ENCODE results near the gene DLGAP4.
"Not testable (repeated sequence)": the region's sequence is repeated elsewhere in the genome, so short reads cannot be mapped to it uniquely, and the experiment has no call there.

The DLGAP4 gene

GRCh38 chr20:36519012-36519719 lies 213.0 kb downstream of the DLGAP4 start:
- no peak for DNase-seq

- DNase-seq = peak; percentile 27
Measured at GRCh38 chr20:36519944-36520343, 213.8 kb downstream of the DLGAP4 start.

- DNase-seq = no peak
Measured at GRCh38 chr20:36521526-36521925, 215.4 kb downstream of the DLGAP4 start.

GRCh38 chr20:36522412-36522811 lies 216.3 kb downstream of the DLGAP4 start:
- not testable (repeated sequence) for DNase-seq

GRCh38 chr20:36523341-36523740 lies 217.2 kb downstream of the DLGAP4 start:
- DNase-seq = no peak

- DNase-seq = no peak
Measured at GRCh38 chr20:36525620-36526365, 219.7 kb downstream of the DLGAP4 start.

GRCh38 chr20:36526521-36527011 lies 220.4 kb downstream of the DLGAP4 start:
- no peak for DNase-seq

GRCh38 chr20:36527331-36528125 lies 221.4 kb downstream of the DLGAP4 start:
- DNase-seq = no peak

GRCh38 chr20:36528176-36528874 lies 222.2 kb downstream of the DLGAP4 start:
- no peak for DNase-seq

- no peak for DNase-seq
Measured at GRCh38 chr20:36528875-36529417, 222.8 kb downstream of the DLGAP4 start.

GRCh38 chr20:36532388-36532787 lies 226.2 kb downstream of the DLGAP4 start:
- DNase-seq = no peak

- no peak for DNase-seq
Measured at GRCh38 chr20:36532822-36533221, 226.7 kb downstream of the DLGAP4 start.

GRCh38 chr20:36538026-36538722 lies 232.0 kb downstream of the DLGAP4 start:
- DNase-seq = no peak

- DNase-seq = no peak
Measured at GRCh38 chr20:36540551-36541211, 234.5 kb downstream of the DLGAP4 start.

GRCh38 chr20:36541227-36541767 lies 235.2 kb downstream of the DLGAP4 start, which contains the start of gene MYL9:
Gene MYL9, plus strand, starts transcription at chr20:36541519. Its CDS starts 3,366 bp downstream, at chr20:36544885.
- peak; percentile 79 for DNase-seq

GRCh38 chr20:36541768-36542488 lies 235.8 kb downstream of the DLGAP4 start:
- DNase-seq = peak; percentile 75

GRCh38 chr20:36542516-36543183 lies 236.5 kb downstream of the DLGAP4 start:
- DNase-seq = no peak

GRCh38 chr20:36543184-36544133 lies 237.3 kb downstream of the DLGAP4 start:
- DNase-seq = peak; percentile 82

Data from HCEC 1CT (cell line).